HepG2 (cell line): ENCODE data around the gene CD3G. TPM values are rescaled to one million over a fixed set of nuclear protein-coding genes. Genes with fewer than 3 reads are reported as not detected.

Source experiments
- ARHGAP35 ChIP-seq: sonication (generic); formaldehyde crosslinking; IDR thresholded peaks from 2 replicates; pipeline ENCODE4 v1.9.0; 2022; ENCODE audit warnings: mild to moderate bottlenecking, inconsistent platforms, moderate library complexity, missing genetic modification reagents, borderline replicate concordance
- CCDC6 ChIP-seq: sonication (generic); formaldehyde crosslinking; IDR thresholded peaks from 2 replicates; pipeline ENCODE4 v1.8.1; 2022; ENCODE audit warnings: mild to moderate bottlenecking, missing genetic modification reagents, moderate library complexity
- FOXO1 ChIP-seq: sonication (generic); formaldehyde crosslinking; IDR thresholded peaks from 2 replicates; pipeline ENCODE4 v1.4.0; 2020; ENCODE audit warnings: missing genetic modification reagents
- HMGXB4 ChIP-seq, 2 experiments: sonication (generic) in 1 of 2; formaldehyde crosslinking in 1 of 2; IDR thresholded peaks; 2 replicates each; pipeline versions ENCODE4 v1.4.0 to v1.6.1; 2018 to 2020; ENCODE audit warnings: missing genetic modification reagents in 2 of 2, borderline replicate concordance in 1 of 2, low read depth in 1 of 2, mild to moderate bottlenecking in 1 of 2, missing biosample characterization in 1 of 2
- HNRNPUL1 ChIP-seq: fragments of 200-400 bp; formaldehyde crosslinking; IDR thresholded peaks from 2 replicates; pipeline ENCODE4 v1.6.1; 2017; ENCODE audit warnings: low read depth, mild to moderate bottlenecking, low read length, moderate library complexity
- MED1 ChIP-seq: sonication (generic); formaldehyde crosslinking; IDR thresholded peaks from 2 replicates; pipeline ENCODE4 v1.4.0; 2020; ENCODE audit warnings: missing genetic modification reagents
- NCOA1 ChIP-seq: sonication (generic); formaldehyde crosslinking; IDR thresholded peaks from 2 replicates; pipeline ENCODE4 v1.9.0; 2021; ENCODE audit warnings: missing genetic modification reagents
- THAP9 ChIP-seq: sonication (generic); formaldehyde crosslinking; IDR thresholded peaks from 2 replicates; pipeline ENCODE4; 2020; ENCODE audit warnings: missing genetic modification reagents, mild to moderate bottlenecking, borderline replicate concordance
- ZBED4 ChIP-seq: sonication (generic); formaldehyde crosslinking; IDR thresholded peaks from 2 replicates; pipeline ENCODE4 v1.4.0; 2020; ENCODE audit warnings: missing genetic modification reagents, borderline replicate concordance
- ZBTB3 ChIP-seq: sonication (generic); formaldehyde crosslinking; IDR thresholded peaks from 2 replicates; pipeline ENCODE4 v1.4.0; 2020; ENCODE audit warnings: low read depth, mild to moderate bottlenecking, moderate library complexity, missing genetic modification reagents, borderline replicate concordance
- ZNF207 ChIP-seq: fragments of 450-650 bp; IDR thresholded peaks from 2 replicates; pipeline ENCODE4 v1.6.1; 2016; ENCODE audit warnings: antibody characterized with exemption, borderline replicate concordance
- ZNF281 ChIP-seq: sonication (generic); formaldehyde crosslinking; IDR thresholded peaks from 2 replicates; pipeline ENCODE4 v1.4.0; 2020; ENCODE audit warnings: missing genetic modification reagents, borderline replicate concordance
- ZNF577 ChIP-seq: sonication (generic); formaldehyde crosslinking; IDR thresholded peaks from 2 replicates; pipeline ENCODE4 v1.4.0; 2020; ENCODE audit warnings: mild to moderate bottlenecking, low read depth, missing genetic modification reagents, borderline replicate concordance
- ZNF691 ChIP-seq: sonication (generic); formaldehyde crosslinking; IDR thresholded peaks from 2 replicates; pipeline ENCODE4 v1.4.0; 2020; ENCODE audit warnings: missing genetic modification reagents, low read depth, mild to moderate bottlenecking, borderline replicate concordance
- ZSCAN29 ChIP-seq: sonication (generic); formaldehyde crosslinking; conservative IDR thresholded peaks from 2 replicates; pipeline ENCODE4 v1.4.0; 2020; ENCODE audit warnings: mild to moderate bottlenecking, missing genetic modification reagents
- polyA plus RNA-seq, 8 experiments: library from polyadenylated mRNA; depleted of rRNA in 3 of 8; stranded (reverse) in 7 of 8; unstranded in 1 of 8; fragments of >200 nt; fragmentation: Illumina TruSeq in 4 of 8; extraction: Trizol in 4 of 8; gene quantifications; 2 replicates each; pipeline versions ENCODE4 v1.2.1 to v1.2.3, GENCODE V29; 2011 to 2016; ENCODE audit warnings: low read depth in 4 of 8, missing spikeins in 1 of 8, mixed read lengths in 1 of 8; ENCODE audit not compliant: insufficient read depth in 1 of 8
- total RNA-seq, 5 experiments: library from RNA; depleted of rRNA; stranded (reverse); fragments of >200 nt; fragmentation: Illumina TruSeq; extraction: Trizol; gene quantifications; 2 replicates each; pipeline ENCODE4 v1.2.3, GENCODE V29; 2016; ENCODE audit warnings: low read depth in 1 of 5

The CD3G gene
- total and polyA plus RNA-seq, 2 of the 13 experiments (the other 11 are each of a cell fraction or from before 2014, with no cell fraction given): not detected

- TF ChIP-seq HMGXB4 (CRISPR knock-in tag; IDR thresholded peaks at IDR 0.05; ENCODE audit: borderline replicate concordance in 1 of 2, low read depth in 1 of 2) (peak; percentile 56 to 82; a peak in 2 of 4 replicates), NCOA1 (no peak), MED1 (CRISPR knock-in tag) (peak; percentile 67), ZSCAN29 (CRISPR knock-in tag) (no peak), ZNF281 (CRISPR knock-in tag) (0 out of 2 replicates have a peak, but pooled peaks have one; percentile 10), THAP9 (CRISPR knock-in tag) (peak; percentile 95), ZBTB3 (CRISPR knock-in tag) (no peak), ARHGAP35 (CRISPR knock-in tag) (peak; percentile 22; the same call in 1 of the 2 replicates), HNRNPUL1 (no peak), ZNF577 (CRISPR knock-in tag) (no peak), FOXO1 (0 out of 2 replicates have a peak, but pooled peaks have one; percentile 45), ZNF691 (CRISPR knock-in tag) (no peak; the same call in 1 of the 2 replicates), ZBED4 (CRISPR knock-in tag) (no peak), CCDC6 (CRISPR knock-in tag) (no peak), ZNF207 (no peak)
These were observed 15.3 kb downstream of the CD3G start, which contains the start of gene UBE4A (continued) for GRCh38 chr11:118359295-118359958.
